ENCODE results near the gene CCDC12.

DNA sequence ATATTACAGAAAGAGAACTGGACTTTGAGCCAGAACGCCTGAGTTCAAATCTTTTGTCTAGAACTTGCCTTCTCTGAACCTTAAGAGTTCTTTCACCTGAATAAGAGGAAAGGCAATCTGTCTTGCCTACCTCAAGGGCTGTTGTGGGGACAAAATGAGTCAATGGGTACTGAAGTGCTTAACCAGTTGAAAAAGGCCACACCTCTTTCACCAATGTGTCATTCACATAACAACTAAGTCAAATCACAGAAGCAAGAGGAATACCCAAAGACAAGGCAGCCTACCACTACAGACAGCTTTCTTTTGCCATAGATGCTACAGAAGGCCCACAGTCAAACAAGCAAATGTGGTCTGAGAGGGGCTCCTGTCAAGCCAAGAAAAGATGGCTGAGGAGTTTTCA is 42.7 kb upstream of the CCDC12 start:
- TF ChIP-seq, protein P1, sequence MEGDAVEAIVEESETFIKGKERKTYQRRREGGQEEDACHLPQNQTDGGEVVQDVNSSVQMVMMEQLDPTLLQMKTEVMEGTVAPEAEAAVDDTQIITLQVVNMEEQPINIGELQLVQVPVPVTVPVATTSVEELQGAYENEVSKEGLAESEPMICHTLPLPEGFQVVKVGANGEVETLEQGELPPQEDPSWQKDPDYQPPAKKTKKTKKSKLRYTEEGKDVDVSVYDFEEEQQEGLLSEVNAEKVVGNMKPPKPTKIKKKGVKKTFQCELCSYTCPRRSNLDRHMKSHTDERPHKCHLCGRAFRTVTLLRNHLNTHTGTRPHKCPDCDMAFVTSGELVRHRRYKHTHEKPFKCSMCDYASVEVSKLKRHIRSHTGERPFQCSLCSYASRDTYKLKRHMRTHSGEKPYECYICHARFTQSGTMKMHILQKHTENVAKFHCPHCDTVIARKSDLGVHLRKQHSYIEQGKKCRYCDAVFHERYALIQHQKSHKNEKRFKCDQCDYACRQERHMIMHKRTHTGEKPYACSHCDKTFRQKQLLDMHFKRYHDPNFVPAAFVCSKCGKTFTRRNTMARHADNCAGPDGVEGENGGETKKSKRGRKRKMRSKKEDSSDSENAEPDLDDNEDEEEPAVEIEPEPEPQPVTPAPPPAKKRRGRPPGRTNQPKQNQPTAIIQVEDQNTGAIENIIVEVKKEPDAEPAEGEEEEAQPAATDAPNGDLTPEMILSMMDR (IDR thresholded peaks at IDR 0.05; ENCODE audit: insufficient read depth, low read length), result no peak
- TF ChIP-seq POLR2AphosphoS5 (IDR thresholded peaks at IDR 0.05; ENCODE audit: low read depth), result no peak

Measured in HL-60 (cell line).